ENCODE data around the gene EEPD1.

DNA sequence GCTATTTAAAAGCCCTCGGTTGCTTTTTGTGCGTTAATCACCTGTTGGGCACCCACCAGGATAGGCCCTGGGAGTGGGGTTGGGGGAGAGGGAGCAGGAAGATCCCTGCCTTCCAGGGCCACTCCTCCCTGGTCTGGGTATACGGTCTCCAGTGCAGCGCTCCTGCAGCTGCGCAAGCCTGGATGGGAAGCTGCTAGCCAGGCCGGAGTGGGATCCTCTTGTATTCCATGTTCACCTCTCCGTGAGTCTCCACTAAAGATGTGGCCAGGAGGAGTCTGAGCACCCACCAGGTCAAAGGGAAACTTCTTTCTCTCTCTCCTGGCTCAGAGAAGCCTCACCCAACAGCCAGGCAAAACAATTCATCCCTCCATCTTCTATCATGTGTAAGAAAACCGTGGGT, 157.8 kb downstream of the EEPD1 start:
- TF ChIP-seq, protein P1, sequence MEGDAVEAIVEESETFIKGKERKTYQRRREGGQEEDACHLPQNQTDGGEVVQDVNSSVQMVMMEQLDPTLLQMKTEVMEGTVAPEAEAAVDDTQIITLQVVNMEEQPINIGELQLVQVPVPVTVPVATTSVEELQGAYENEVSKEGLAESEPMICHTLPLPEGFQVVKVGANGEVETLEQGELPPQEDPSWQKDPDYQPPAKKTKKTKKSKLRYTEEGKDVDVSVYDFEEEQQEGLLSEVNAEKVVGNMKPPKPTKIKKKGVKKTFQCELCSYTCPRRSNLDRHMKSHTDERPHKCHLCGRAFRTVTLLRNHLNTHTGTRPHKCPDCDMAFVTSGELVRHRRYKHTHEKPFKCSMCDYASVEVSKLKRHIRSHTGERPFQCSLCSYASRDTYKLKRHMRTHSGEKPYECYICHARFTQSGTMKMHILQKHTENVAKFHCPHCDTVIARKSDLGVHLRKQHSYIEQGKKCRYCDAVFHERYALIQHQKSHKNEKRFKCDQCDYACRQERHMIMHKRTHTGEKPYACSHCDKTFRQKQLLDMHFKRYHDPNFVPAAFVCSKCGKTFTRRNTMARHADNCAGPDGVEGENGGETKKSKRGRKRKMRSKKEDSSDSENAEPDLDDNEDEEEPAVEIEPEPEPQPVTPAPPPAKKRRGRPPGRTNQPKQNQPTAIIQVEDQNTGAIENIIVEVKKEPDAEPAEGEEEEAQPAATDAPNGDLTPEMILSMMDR (IDR thresholded peaks at IDR 0.05; ENCODE audit: borderline replicate concordance, extremely low read depth, low read length, poor library complexity, severe bottlenecking): no peak
- no peak for TF ChIP-seq EZH2 (IDR thresholded peaks at IDR 0.05; ENCODE audit: borderline replicate concordance, low read depth, low read length, severe bottlenecking)

Measured in DND-41 (cell line).